A549 treated with AZD9567 at 1 μM for 4 hours (cell line): ENCODE data around the gene NIM1K. TPM values are rescaled to one million over a fixed set of nuclear protein-coding genes. Genes with fewer than 3 reads are reported as not detected.

ENCODE experiments used
- total RNA-seq: library from RNA; stranded (reverse); fragments of 200-300 nt; extraction: Qiagen RNA extraction; gene quantifications from 5 replicates; pipeline ENCODE4 v1.2.3, GENCODE V29; 2022; ENCODE audit not compliant: insufficient read depth

The NIM1K gene
- 0.14 to 0.39 TPM (median 0.23 TPM) in 4 of 5 replicates, not detected in the other for total RNA-seq

DNA sequence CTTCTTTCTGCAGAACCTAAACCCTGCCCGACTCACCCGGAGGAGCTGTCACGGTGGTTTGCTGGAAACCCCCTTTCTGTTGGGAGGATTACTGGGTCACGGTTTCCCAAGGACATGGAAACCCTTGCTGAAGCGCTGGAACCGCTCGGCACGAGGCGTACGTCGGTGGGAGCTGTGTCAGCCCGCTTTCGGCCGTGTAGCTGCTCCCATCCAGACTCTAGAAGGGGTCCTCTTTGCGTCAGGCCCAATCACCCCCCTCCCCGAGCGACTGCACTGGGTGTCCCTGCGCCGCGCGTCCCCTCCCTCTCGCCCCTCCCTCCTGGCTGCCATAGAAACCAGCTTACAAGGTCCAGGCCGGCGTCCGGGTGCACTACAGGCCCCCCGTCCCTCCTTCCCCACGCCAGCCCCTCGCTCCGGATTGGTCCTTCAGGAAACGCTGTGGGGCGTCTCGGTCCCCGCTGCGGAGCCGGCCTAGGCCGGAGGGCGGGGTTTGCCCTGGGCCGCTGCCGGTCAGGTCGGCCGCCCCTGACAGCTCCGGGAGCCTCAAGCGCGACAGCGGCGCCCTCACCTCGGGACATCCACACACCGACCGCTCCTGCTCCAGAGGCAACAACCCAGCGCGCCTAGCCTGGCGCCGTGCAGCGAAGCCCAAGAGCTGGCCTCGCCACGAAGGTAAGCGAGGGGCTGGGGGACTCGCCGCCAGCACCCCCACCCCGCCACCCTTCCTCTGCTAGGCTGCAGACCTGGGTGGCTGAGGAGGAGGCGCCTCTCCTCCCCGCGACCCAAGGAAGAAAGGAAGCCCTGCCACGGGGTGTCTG, at the start of gene NIM1K:
NIM1K (plus strand) TSS at position 486 of the 818 bp plus-strand sequence. CDS start 53,551 bp downstream, outside the sequence.

GRCh38 chr5:43313035-43313853, 121.2 kb downstream of the NIM1K start, which contains the start of gene HMGCS1:
TSS of gene HMGCS1 (minus strand) at chr5:43313412. CDS start at chr5:43298965, 14,447 bp downstream.

Other genes with a start within 250 kb of the NIM1K start
- gene ANXA2R, start 151.9 kb upstream of the NIM1K start, total RNA-seq = 1.8 to 3.8 TPM (median 2.8 TPM) in 5 replicates
- gene ZNF131, start 71.3 kb upstream of the NIM1K start, total RNA-seq = 23.1 to 35.0 TPM (median 23.9 TPM) in 5 replicates
- gene HMGCS1, start 121.2 kb downstream of the NIM1K start, total RNA-seq = 52.0 to 83.5 TPM (median 59.0 TPM) in 5 replicates
- gene CCL28, start 220.2 kb downstream of the NIM1K start, total RNA-seq = 0.06 to 0.21 TPM (median 0.09 TPM) in 4 of 5 replicates, not detected in the other